ENCODE measurements around the gene ADAMTSL1.

Gene ADAMTSL1

GRCh38 chr9:18722882-18723281 lies 248.9 kb downstream of the ADAMTSL1 start:
- in situ Hi-C loops (cut with HindIII; ENCODE audit: low sequenced_read_pairs), result no loop called here

GRCh38 chr9:18723366-18723765 lies 249.4 kb downstream of the ADAMTSL1 start:
- in situ Hi-C loops (cut with HindIII; ENCODE audit: low sequenced_read_pairs), result no loop called here

- in situ Hi-C loops (cut with HindIII; ENCODE audit: low sequenced_read_pairs), result no loop called here
These were observed 252.6 kb downstream of the ADAMTSL1 start for GRCh38 chr9:18726546-18726945.

- in situ Hi-C loops (cut with HindIII; ENCODE audit: low sequenced_read_pairs), result no loop called here
These were observed 254.0 kb downstream of the ADAMTSL1 start for GRCh38 chr9:18727904-18728303.

- in situ Hi-C loops (cut with HindIII; ENCODE audit: low sequenced_read_pairs), result no loop called here
These were observed 254.7 kb downstream of the ADAMTSL1 start for GRCh38 chr9:18728642-18729041.

- in situ Hi-C loops (cut with HindIII; ENCODE audit: low sequenced_read_pairs), result no loop called here
These were observed 256.3 kb downstream of the ADAMTSL1 start for GRCh38 chr9:18730241-18730640.

- in situ Hi-C loops (cut with HindIII; ENCODE audit: low sequenced_read_pairs), result no loop called here
These were observed 265.2 kb downstream of the ADAMTSL1 start for GRCh38 chr9:18739127-18739526.

GRCh38 chr9:18739641-18740318 lies 265.8 kb downstream of the ADAMTSL1 start:
- in situ Hi-C loops (cut with HindIII; ENCODE audit: low sequenced_read_pairs), result no loop called here

GRCh38 chr9:18741359-18741758 lies 267.4 kb downstream of the ADAMTSL1 start:
- in situ Hi-C loops (cut with HindIII; ENCODE audit: low sequenced_read_pairs), result no loop called here

GRCh38 chr9:18741945-18742344 lies 268.0 kb downstream of the ADAMTSL1 start:
- in situ Hi-C loops (cut with HindIII; ENCODE audit: low sequenced_read_pairs), result no loop called here

GRCh38 chr9:18743421-18743820 lies 269.5 kb downstream of the ADAMTSL1 start:
- in situ Hi-C loops (cut with HindIII; ENCODE audit: low sequenced_read_pairs), result no loop called here

GRCh38 chr9:18743971-18744370 lies 270.0 kb downstream of the ADAMTSL1 start:
- in situ Hi-C loops (cut with HindIII; ENCODE audit: low sequenced_read_pairs), result no loop called here

- in situ Hi-C loops (cut with HindIII; ENCODE audit: low sequenced_read_pairs), result no loop called here
These were observed 271.8 kb downstream of the ADAMTSL1 start for GRCh38 chr9:18745710-18746109.

- in situ Hi-C loops (cut with HindIII; ENCODE audit: low sequenced_read_pairs), result no loop called here
These were observed 272.7 kb downstream of the ADAMTSL1 start for GRCh38 chr9:18746631-18747030.

- in situ Hi-C loops (cut with HindIII; ENCODE audit: low sequenced_read_pairs), result no loop called here
These were observed 273.6 kb downstream of the ADAMTSL1 start for GRCh38 chr9:18747595-18747994.

- in situ Hi-C loops (cut with HindIII; ENCODE audit: low sequenced_read_pairs), result no loop called here
These were observed 274.3 kb downstream of the ADAMTSL1 start for GRCh38 chr9:18748251-18748701.

- in situ Hi-C loops (cut with HindIII; ENCODE audit: low sequenced_read_pairs), result no loop called here
These were observed 275.8 kb downstream of the ADAMTSL1 start for GRCh38 chr9:18749711-18750110.

- in situ Hi-C loops (cut with HindIII; ENCODE audit: low sequenced_read_pairs), result no loop called here
These were observed 280.0 kb downstream of the ADAMTSL1 start for GRCh38 chr9:18753904-18754303.

GRCh38 chr9:18754537-18754936 lies 280.6 kb downstream of the ADAMTSL1 start:
- in situ Hi-C loops (cut with HindIII; ENCODE audit: low sequenced_read_pairs), result no loop called here

- in situ Hi-C loops (cut with HindIII; ENCODE audit: low sequenced_read_pairs), result no loop called here
These were observed 281.3 kb downstream of the ADAMTSL1 start for GRCh38 chr9:18755263-18755662.

- in situ Hi-C loops (cut with HindIII; ENCODE audit: low sequenced_read_pairs), result no loop called here
These were observed 282.8 kb downstream of the ADAMTSL1 start for GRCh38 chr9:18756712-18757125.

- in situ Hi-C loops (cut with HindIII; ENCODE audit: low sequenced_read_pairs), result loop anchor here (10.0 kb wide), 1 partner anchor 145 kb away; no protein-coding TSS in a partner anchor
These were observed 285.9 kb downstream of the ADAMTSL1 start for GRCh38 chr9:18759827-18760226.
